SK-N-SH (cell line): Measurements from ENCODE around the gene TOX2. TPM values are rescaled to one million over a fixed set of nuclear protein-coding genes. Genes with fewer than 3 reads are reported as not detected.

Experiments
- CTCF ChIA-PET: fragments of 300-600, 350-600 bp; formaldehyde crosslinking; extraction: SDS; loops from one replicate; lab custom pipeline; 2021; lab: Yijun Ruan, JAX
- POLR2A ChIA-PET: fragments of 350-600 bp; sonication (Branson Sonifier 250); formaldehyde crosslinking; extraction: SDS; loops from one replicate; lab custom pipeline; 2020; ENCODE audit warnings: antibody characterized with exemption, inconsistent platforms; lab: Yijun Ruan, JAX
- DNase-seq: peaks from one replicate; pipeline ENCODE4 v3.0.0; 2012
- H2AFZ ChIP-seq: fragments of 200-600 bp; sonication (generic); 2 replicates; pipeline ENCODE4 v1.8.1; 2016; ENCODE audit warnings: antibody characterized with exemption, mild to moderate bottlenecking, low read depth
- H3F3A ChIP-seq: fragments of 200-600 bp; sonication (generic); replicated peaks from 2 replicates; pipeline ENCODE3; 2016; ENCODE audit warnings: antibody characterized with exemption, mild to moderate bottlenecking; ENCODE audit not compliant: insufficient read depth
- H3K27ac ChIP-seq, 2 experiments: fragments of 200-500 bp in 1 of 2; fragments of 200-600 bp in 1 of 2; sonication (Bioruptor generic) in 1 of 2; sonication (generic), shearing (Covaris generic) in 1 of 2; 2 replicates each; pipeline versions ENCODE4 v1.5.1 to v1.6.1; 2014 to 2016; ENCODE audit warnings: low read depth in 2 of 2, inconsistent platforms in 1 of 2, low read length in 1 of 2, mild to moderate bottlenecking in 1 of 2, mixed read lengths in 1 of 2
- H3K27me3 ChIP-seq: fragments of 200-600 bp; sonication (generic), shearing (Covaris generic); 2 replicates; pipeline ENCODE4 v1.6.1; 2016; ENCODE audit warnings: mixed run types; ENCODE audit not compliant: insufficient read depth
- H3K36me3 ChIP-seq, 2 experiments: fragments of 200-500 bp in 1 of 2; fragments of 200-600 bp in 1 of 2; sonication (Bioruptor generic) in 1 of 2; sonication (generic) in 1 of 2; replicated peaks in 1 of 2; 2 replicates each; pipeline versions ENCODE3 to v1.5.1; 2014 to 2016; ENCODE audit warnings: low read length in 1 of 2, mild to moderate bottlenecking in 1 of 2; ENCODE audit not compliant: insufficient read depth in 2 of 2, control insufficient read depth in 1 of 2
- H3K4me1 ChIP-seq, 2 experiments: fragments of 200-500 bp in 1 of 2; fragments of 200-600 bp in 1 of 2; sonication (Bioruptor generic) in 1 of 2; sonication (generic), shearing (Covaris generic) in 1 of 2; 2 replicates each; pipeline versions ENCODE4 v1.5.1 to v1.6.1; 2014 to 2016; ENCODE audit warnings: low read depth in 1 of 2, low read length in 1 of 2, mixed run types in 1 of 2; ENCODE audit not compliant: insufficient read depth in 2 of 2, control insufficient read depth in 1 of 2
- H3K4me2 ChIP-seq: fragments of 200-600 bp; sonication (generic), shearing (Covaris generic); 2 replicates; pipeline ENCODE4 v1.6.1; 2017; ENCODE audit warnings: mixed run types
- H3K4me3 ChIP-seq, 2 experiments: fragments of 200-500 bp in 1 of 2; fragments of 200-600 bp in 1 of 2; sonication (Bioruptor generic) in 1 of 2; sonication (generic), shearing (Covaris generic) in 1 of 2; 2 replicates each; pipeline versions ENCODE4 v1.5.1 to v1.8.1; 2014 to 2016; ENCODE audit warnings: low read depth in 2 of 2, inconsistent platforms in 1 of 2, low read length in 1 of 2, mild to moderate bottlenecking in 1 of 2, mixed read lengths in 1 of 2, moderate library complexity in 1 of 2
- H3K79me2 ChIP-seq: fragments of 200-600 bp; sonication (generic); 2 replicates; pipeline ENCODE4 v1.8.1; 2017; ENCODE audit warnings: mild to moderate bottlenecking; ENCODE audit not compliant: insufficient read depth
- H3K9ac ChIP-seq: fragments of 200-600 bp; sonication (generic); 2 replicates; pipeline ENCODE4 v1.6.1; 2017; ENCODE audit warnings: mixed run types
- H3K9me2 ChIP-seq: fragments of 200-600 bp; sonication (generic); 2 replicates; pipeline ENCODE4 v1.6.1; 2017; ENCODE audit warnings: mixed run types
- H3K9me3 ChIP-seq: fragments of 200-600 bp; sonication (generic); 2 replicates; pipeline ENCODE4 v1.6.1; 2017; ENCODE audit warnings: mixed run types, mild to moderate bottlenecking, moderate library complexity
- H4K20me1 ChIP-seq: fragments of 200-600 bp; sonication (generic); 2 replicates; pipeline ENCODE4 v1.6.1; 2017; ENCODE audit warnings: mild to moderate bottlenecking, mixed run types; ENCODE audit not compliant: insufficient read depth
- CHD2 ChIP-seq: fragments of 150-350 bp; IDR thresholded peaks from 2 replicates; pipeline ENCODE4 v1.6.1; 2018; ENCODE audit warnings: low read length; ENCODE audit not compliant: partially characterized antibody
- CTCF ChIP-seq: fragments of 200-600 bp; sonication (generic); IDR thresholded peaks from 2 replicates; pipeline ENCODE4 v1.6.1; 2017; ENCODE audit warnings: antibody characterized with exemption, mild to moderate bottlenecking, moderate library complexity
- EP300 ChIP-seq, 2 experiments: IDR thresholded peaks; 2 replicates each; pipeline versions ENCODE4 v1.4.0 to v1.6.1; 2012; ENCODE audit warnings: borderline replicate concordance in 1 of 2, low read depth in 1 of 2, low read length in 1 of 2
- FOSL2 ChIP-seq: IDR thresholded peaks from 2 replicates; pipeline ENCODE4 v1.4.0; 2012; ENCODE audit warnings: low read depth, mild to moderate bottlenecking, moderate library complexity, borderline replicate concordance
- FOXM1 ChIP-seq: IDR thresholded peaks from 2 replicates; pipeline ENCODE4 v1.4.0; 2012; ENCODE audit warnings: low read depth, mild to moderate bottlenecking
- GABPA ChIP-seq: IDR thresholded peaks from 2 replicates; pipeline ENCODE4 v1.4.0; 2012; ENCODE audit warnings: low read depth, mild to moderate bottlenecking
- IRF3 ChIP-seq: fragments of 150-350 bp; IDR thresholded peaks from 2 replicates; pipeline ENCODE4 v1.6.1; 2016; ENCODE audit warnings: mild to moderate bottlenecking, low read depth, low read length
- JUND ChIP-seq: IDR thresholded peaks from 2 replicates; pipeline ENCODE4 v1.4.0; 2012
- MEF2A ChIP-seq: IDR thresholded peaks from 2 replicates; pipeline ENCODE4 v1.4.0; 2012; ENCODE audit warnings: low read depth, borderline replicate concordance
- MXI1 ChIP-seq: IDR thresholded peaks from 2 replicates; pipeline ENCODE4 v1.6.1; 2012; ENCODE audit warnings: mild to moderate bottlenecking, low read depth, low read length, improper control_type of control experiment
- NRF1 ChIP-seq: IDR thresholded peaks from 2 replicates; pipeline ENCODE4 v1.6.1; 2012; ENCODE audit warnings: low read depth, mild to moderate bottlenecking, low read length
- POLR2AphosphoS5 ChIP-seq: IDR thresholded peaks from 2 replicates; pipeline ENCODE4 v1.6.1; 2012; ENCODE audit warnings: low read depth, low read length
- RAD21 ChIP-seq: IDR thresholded peaks from 2 replicates; pipeline ENCODE4 v1.6.1; 2012; ENCODE audit warnings: mild to moderate bottlenecking, low read length
- RCOR1 ChIP-seq: fragments of 150-350 bp; IDR thresholded peaks from 2 replicates; pipeline ENCODE4 v1.6.1; 2017; ENCODE audit warnings: antibody characterized with exemption, low read length
- REST ChIP-seq: IDR thresholded peaks from 2 replicates; pipeline ENCODE4 v1.6.1; 2012; ENCODE audit warnings: mild to moderate bottlenecking, low read depth, low read length, moderate library complexity
- SIN3A ChIP-seq: IDR thresholded peaks from 2 replicates; pipeline ENCODE4 v1.6.1; 2012; ENCODE audit warnings: low read depth, mild to moderate bottlenecking, low read length, moderate library complexity, borderline replicate concordance
- SMC3 ChIP-seq: IDR thresholded peaks from 2 replicates; pipeline ENCODE4 v1.6.1; 2012; ENCODE audit warnings: low read depth, low read length, improper control_type of control experiment
- TCF12 ChIP-seq: IDR thresholded peaks from 2 replicates; pipeline ENCODE4 v1.4.0; 2012
- ZBTB33 ChIP-seq: IDR thresholded peaks from 2 replicates; pipeline ENCODE4 v1.4.0; 2012; ENCODE audit warnings: low read depth, borderline replicate concordance
- WGBS: methylation state at CpG from one replicate; pipeline ENCODE4 v1.1.6; 2017; ENCODE audit warnings: low lambda C conversion rate; 5-methylcytosine and 5-hydroxymethylcytosine counted together
- polyA plus RNA-seq, 3 experiments: library from polyadenylated mRNA; depleted of rRNA; stranded (reverse); fragments of >200 nt; gene quantifications; 2 replicates each; pipeline ENCODE4 v1.2.3, GENCODE V29; 2012

Gene TOX2
- polyA plus RNA-seq, 1 of the 3 experiments (the other 2 are of a cell fraction), result 15.4 TPM

DNA sequence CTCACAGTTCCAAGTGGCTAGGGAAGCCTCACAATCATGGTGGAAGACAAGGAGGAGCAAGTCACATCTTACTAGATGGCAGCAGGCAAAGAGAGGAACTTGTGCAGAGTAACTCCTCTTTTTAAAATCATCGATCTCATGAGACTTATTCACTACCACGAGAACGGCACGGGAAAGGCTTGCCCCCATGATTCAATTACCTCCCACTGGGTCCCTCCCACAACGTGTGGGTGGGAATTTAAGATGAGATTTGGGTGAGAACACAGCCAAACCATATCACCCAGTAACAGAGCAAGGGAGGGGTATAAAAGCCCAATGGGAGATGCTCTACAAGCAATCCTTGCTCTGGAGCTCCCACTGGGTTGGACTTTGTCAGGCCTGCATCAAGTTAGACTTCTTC, 192.0 kb downstream of the TOX2 start:
- ChIA-PET CTCF (interaction anchor here (0.7 to 23.6 kb wide), 6 partner anchors 10 to 709 kb away, joined by 3 to 618 read pairs (median 3); partner anchors contain the start of gene JPH2), POLR2A (no interaction called here)
- no peaks in the 10 kb centered on the region for H3K9me3 ChIP-seq
- H3K4me1 ChIP-seq, result peaks cover 0 to 6% of the 10 kb centered on the region in 2 experiments; a peak in 3 of 4 replicates
- H3F3A ChIP-seq, result no peaks in the 10 kb centered on the region
- no peak overlapping the region for H3K4me3 ChIP-seq
- H3K36me3 ChIP-seq, result no peaks in the 10 kb centered on the region
- no peak for DNase-seq
- TF ChIP-seq JUND, result no peak
- no peak for TF ChIP-seq TCF12
- no peak for TF ChIP-seq SMC3
- TF ChIP-seq FOXM1, result no peak
- no peak for TF ChIP-seq SIN3A
- TF ChIP-seq RAD21, result no peak
- no peak for TF ChIP-seq RCOR1
- no peak for TF ChIP-seq POLR2AphosphoS5
- TF ChIP-seq MXI1, result no peak
- no peak for TF ChIP-seq IRF3
- no peak for TF ChIP-seq NRF1
- no peak for TF ChIP-seq GABPA
- TF ChIP-seq REST, result no peak
- no peak for TF ChIP-seq EP300 (IDR thresholded peaks at IDR 0.05; ENCODE audit: borderline replicate concordance in 1 of 2, low read depth in 1 of 2, low read length in 1 of 2)
- H3K27me3 ChIP-seq, result no peaks in the 10 kb centered on the region
- H2AFZ ChIP-seq, result no peak overlapping the region
- WGBS, result 31% methylated on average over 5 of the region's 5 CpGs
- no peak overlapping the region for H3K4me2 ChIP-seq
- H3K27ac ChIP-seq, result no peak overlapping the region
- H4K20me1 ChIP-seq, result no peaks in the 10 kb centered on the region
- no peak overlapping the region for H3K9ac ChIP-seq
- H3K79me2 ChIP-seq, result no peaks in the 10 kb centered on the region
- no peaks in the 10 kb centered on the region for H3K9me2 ChIP-seq

GRCh38 chr20:44109951-44110361, 195.3 kb downstream of the TOX2 start:
- Histone ChIP-seq H3K27ac (no peak overlapping the region), H4K20me1 (no peaks in the 10 kb centered on the region), H3K4me1 (peaks cover 0 to 4% of the 10 kb centered on the region in 2 experiments; a peak in 3 of 4 replicates), H3F3A (no peaks in the 10 kb centered on the region), H3K9me3 (no peaks in the 10 kb centered on the region), H3K4me3 (no peak overlapping the region), H3K9me2 (no peaks in the 10 kb centered on the region), H2AFZ (no peak overlapping the region), H3K27me3 (no peaks in the 10 kb centered on the region), H3K79me2 (no peaks in the 10 kb centered on the region), H3K4me2 (no peak overlapping the region), H3K9ac (no peak overlapping the region), H3K36me3 (no peaks in the 10 kb centered on the region)
- DNase-seq, result no peak
- 62% methylated on average over 4 of the region's 5 CpGs for WGBS
- TF ChIP-seq CHD2, result no peak
- no peak for TF ChIP-seq EP300 (IDR thresholded peaks at IDR 0.05; ENCODE audit: borderline replicate concordance in 1 of 2, low read depth in 1 of 2, low read length in 1 of 2)
- TF ChIP-seq FOSL2, result no peak
- TF ChIP-seq NRF1, result no peak
- TF ChIP-seq MEF2A, result no peak
- TF ChIP-seq JUND, result no peak
- TF ChIP-seq CTCF, result peak; percentile 31
- TF ChIP-seq ZBTB33, result no peak
- POLR2A ChIA-PET, result no interaction called here
- CTCF ChIA-PET, result interaction anchor here (1.8 to 23.6 kb wide), 2 partner anchors 18 to 74 kb away, joined by 4 to 618 read pairs; partner anchors contain the start of gene JPH2
